GM18505 (cell line): ENCODE data around the gene DYNLL2.
"Not testable (repeated sequence)": the region's sequence is repeated elsewhere in the genome, so short reads cannot be mapped to it uniquely, and the experiment has no call there.

ENCODE experiments used
- ATAC-seq: cut with Tn5 transposase; IDR thresholded peaks from one replicate; pipeline ENCODE4 v1.9.1; 2021; ENCODE audit not compliant: unreplicated experiment
- POLR2A ChIP-seq: IDR thresholded peaks from 4 replicates; pipeline ENCODE4 v1.6.1; 2011; ENCODE audit warnings: borderline replicate concordance; ENCODE audit not compliant: insufficient read depth, insufficient read length; ENCODE audit errors: extremely low read depth

DYNLL2 gene

DNA sequence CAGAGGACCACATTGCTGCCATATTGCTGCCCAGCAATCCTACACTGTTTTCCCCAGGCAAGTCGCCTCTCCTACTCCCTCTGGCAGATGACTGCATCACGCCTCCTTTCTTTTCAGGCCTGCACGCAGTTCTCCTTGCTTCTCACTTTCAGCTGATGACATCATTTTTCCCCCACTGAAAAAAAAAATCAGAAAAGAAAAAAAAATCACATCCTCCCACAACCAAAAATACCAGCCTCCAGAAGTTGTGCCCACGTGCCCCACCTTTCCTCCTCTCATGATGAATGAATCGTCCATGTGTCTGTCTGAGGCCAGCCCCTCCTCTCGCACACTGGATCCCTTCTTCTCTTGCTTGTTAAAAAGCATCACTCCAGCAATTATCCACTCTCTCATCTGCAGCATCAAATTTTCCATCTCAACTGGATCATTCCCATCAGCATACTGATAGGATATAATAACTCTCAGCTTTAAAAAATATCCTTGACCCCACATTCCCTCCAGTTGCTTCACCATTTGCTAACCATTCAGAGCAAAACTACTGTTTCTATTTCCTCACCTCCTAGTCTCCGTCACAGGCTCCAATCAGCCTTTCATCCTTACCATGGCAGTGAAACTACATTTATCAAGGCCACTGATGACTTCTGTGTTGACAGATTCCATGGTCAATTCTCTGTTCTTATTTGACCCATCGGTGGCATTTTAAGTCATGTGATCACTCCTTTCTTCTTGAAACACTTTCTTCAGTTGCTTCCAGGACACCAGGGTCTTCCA lies 30.1 kb upstream of the DYNLL2 start:
- ATAC-seq = no peak

DNA sequence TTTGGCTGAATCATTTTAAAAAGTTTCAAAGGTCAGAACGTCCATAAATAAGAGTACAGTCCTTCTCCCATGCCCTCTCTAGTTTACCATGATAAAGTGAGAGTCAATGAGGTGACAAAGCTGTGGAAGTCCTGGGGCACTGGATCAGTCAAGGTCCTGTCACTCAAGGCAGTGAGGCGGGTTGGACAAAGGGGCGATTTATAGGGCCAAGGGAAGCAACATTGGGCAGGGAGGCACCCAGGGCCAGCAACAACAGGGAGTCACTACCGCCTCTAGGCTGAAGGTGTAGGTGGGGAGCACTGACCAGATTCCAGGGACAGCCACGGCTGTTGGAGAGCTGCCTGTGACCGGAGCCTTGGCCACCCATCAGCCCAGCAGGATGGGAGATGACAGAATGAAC lies 28.6 kb upstream of the DYNLL2 start:
- no peak for ATAC-seq

More for the DNA sequence above, 30.1 kb upstream of the DYNLL2 start:
- no peak for TF ChIP-seq POLR2A

DNA sequence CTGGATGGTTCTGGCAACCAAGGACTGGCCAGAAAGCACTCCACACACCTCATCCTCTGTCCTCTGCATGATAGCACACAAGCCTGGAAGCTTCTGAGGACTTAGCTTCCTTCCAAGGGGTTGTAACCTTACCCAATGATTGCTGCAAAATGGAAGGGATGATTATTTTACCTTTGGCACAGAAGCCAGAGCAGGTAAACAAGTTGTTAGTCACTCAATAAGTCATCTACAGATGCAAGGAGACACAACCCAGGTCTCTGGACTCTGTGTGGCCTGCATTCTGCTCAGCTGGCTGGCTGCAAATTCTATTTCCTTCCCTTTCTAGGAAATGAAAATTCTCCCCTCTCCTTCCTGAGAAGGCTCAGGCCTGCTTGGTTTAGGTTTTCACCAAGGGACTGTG lies 26.7 kb upstream of the DYNLL2 start:
- TF ChIP-seq POLR2A = no peak
- ATAC-seq = no peak

More for the DNA sequence above, 28.6 kb upstream of the DYNLL2 start:
- TF ChIP-seq POLR2A = no peak

DNA sequence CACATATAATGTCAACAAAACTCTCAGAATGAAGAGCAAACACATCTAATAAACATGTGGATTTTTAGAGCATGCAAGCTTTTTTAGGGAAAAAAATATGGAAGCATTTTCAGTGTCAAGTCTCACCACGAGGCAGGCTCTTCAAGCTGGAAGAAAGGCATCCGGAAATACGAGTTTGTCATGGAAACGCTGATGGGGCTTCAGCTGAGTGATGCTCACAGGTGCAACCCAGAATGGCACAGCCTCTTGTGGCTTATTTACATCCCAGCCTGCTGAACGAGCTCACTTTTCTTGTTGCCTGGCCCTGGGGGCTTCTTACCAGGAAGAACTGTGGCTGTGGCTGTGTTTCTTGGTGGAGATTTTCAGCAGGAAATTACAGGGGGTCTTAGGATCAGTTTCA lies 24.1 kb upstream of the DYNLL2 start:
- no peak for ATAC-seq
- no peak for TF ChIP-seq POLR2A

DNA sequence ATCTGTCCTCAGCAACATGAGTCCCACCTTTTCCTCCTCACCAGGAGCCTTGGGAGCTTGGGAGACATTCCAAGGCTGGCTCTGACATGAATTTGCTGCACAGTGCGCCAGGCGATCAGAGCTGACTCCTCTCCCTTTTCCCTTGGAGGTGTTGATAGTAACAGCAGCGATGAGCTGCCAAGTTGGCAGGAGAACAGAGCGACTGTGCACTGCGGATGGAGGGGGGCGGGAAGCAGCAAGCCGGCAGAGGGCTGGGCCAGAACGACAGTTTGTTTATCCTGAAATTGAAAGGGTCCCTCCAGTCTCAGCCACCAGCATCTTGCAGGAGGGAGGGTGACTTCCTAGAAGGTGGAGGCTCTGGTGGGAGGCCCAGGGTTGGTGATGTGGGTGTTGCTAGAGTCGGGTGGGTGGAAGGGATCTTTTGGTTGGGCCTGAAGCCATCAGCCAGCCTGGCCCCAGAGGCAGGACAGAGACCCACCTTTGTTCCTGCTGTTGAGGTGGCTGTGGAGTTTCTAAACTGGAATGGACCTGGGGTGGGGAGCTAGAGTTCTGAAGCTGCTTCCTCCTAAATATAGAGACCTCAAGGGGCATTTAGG lies 22.5 kb upstream of the DYNLL2 start:
- TF ChIP-seq POLR2A = no peak

DNA sequence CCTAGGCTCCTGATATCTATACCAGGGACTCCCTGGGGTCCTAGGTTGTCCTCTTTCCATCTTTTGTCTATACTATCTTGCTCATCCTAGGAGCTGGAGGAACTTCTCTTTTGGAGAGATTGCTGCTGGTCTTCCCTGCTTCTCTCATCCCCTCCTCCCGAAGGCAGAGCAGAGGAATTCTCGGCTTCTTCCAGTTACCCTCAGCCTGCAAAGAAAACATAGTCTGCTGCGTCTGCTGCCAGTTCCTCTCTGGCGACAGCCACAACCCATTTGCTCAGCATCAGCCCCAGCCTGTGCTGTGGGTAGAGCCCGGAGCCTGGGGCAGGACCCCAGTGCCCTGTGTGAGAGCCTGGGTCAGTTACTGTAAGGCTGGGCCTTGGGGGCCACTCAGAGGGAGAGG lies 21.5 kb upstream of the DYNLL2 start:
- no peak for ATAC-seq
- no peak for TF ChIP-seq POLR2A

More for the DNA sequence above, 22.5 kb upstream of the DYNLL2 start:
- no peak for ATAC-seq

DNA sequence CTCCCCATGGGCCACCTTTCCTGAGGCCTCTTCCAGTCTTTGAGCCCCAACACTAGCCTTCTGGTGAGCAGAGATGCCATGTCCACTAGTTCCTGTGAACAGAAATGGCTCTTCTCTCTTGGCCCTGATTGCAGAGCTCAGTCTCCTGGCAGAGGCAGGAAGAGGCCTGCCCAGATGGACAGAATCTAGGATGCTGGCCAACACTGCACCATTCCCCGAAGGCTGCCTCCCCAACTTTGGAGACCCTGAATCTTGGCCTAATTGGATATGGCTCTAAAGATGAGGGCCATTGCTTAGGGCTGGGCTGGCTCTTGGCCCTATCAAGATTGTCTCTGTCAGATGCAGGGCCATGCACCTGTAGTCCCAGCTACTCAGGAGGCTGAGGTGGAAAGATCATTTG lies 18.0 kb upstream of the DYNLL2 start:
- TF ChIP-seq POLR2A = no peak
- ATAC-seq = no peak

DNA sequence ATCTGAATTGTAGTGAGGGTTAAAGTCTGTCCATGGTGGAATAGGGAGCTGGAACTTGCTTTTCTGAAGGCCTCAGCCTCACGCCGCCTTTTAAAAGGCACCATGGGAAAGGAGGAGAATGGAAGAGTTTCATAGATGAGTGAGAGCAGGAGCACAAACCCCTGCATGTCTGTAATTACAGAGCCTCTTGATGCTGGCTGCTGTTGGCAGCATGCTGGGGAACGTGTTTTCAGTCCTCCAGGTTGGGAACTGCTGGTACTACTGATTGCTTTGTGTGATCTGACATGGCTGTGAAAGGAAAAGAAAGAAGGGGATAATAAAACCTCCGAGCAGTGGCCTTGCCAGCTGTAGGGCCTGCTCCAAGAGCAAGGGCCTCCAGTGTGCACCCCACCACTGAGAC lies 16.8 kb upstream of the DYNLL2 start:
- no peak for ATAC-seq
- no peak for TF ChIP-seq POLR2A

DNA sequence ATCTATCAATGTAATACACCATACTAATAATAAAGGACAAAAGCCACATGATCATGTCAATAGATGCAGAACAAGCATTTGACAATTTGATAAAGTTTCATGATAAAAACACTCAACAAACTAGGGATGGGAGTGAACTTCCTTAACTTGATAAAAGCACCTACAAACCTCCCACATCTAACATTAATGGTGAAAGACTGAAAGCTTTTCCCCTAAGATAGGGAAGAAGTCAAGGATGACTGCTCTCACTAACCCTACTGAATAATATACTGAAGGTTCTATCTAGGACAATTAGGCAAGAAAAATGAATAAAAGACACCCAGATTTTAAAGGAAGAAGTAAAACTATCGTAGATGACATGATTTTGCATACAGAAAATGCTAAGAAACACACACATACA lies 10.4 kb upstream of the DYNLL2 start:
- no peak for ATAC-seq
- TF ChIP-seq POLR2A = no peak

DNA sequence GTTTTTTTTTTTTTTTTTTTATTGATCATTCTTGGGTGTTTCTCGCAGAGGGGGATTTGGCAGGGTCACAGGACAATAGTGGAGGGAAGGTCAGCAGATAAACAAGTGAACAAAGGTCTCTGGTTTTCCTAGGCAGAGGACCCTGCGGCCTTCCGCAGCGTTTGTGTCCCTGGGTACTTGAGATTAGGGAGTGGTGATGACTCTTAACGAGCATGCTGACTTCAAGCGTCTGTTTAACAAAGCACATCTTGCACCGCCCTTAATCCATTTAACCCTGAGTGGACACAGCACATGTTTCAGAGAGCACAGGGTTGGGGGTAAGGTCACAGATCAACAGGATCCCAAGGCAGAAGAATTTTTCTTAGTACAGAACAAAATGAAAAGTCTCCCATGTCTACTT lies 10.0 kb upstream of the DYNLL2 start:
- not testable (repeated sequence) for ATAC-seq

DNA sequence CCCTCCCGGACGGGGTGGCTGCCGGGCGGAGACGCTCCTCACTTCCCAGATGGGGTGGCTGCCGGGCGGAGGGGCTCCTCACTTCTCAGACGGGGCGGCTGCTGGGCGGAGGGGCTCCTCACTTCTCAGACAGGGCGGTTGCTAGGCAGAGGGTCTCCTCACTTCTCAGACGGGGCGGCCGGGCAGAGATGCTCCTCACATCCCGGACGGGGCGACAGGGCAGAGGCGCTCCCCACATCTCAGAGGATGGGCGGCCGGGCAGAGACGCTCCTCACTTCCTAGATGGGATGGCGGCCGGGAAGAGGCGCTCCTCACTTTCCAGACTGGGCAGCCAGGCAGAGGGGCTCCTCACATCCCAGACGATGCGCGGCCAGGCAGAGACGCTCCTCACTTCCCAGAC lies 8.8 kb upstream of the DYNLL2 start:
- ATAC-seq = not testable (repeated sequence)

DNA sequence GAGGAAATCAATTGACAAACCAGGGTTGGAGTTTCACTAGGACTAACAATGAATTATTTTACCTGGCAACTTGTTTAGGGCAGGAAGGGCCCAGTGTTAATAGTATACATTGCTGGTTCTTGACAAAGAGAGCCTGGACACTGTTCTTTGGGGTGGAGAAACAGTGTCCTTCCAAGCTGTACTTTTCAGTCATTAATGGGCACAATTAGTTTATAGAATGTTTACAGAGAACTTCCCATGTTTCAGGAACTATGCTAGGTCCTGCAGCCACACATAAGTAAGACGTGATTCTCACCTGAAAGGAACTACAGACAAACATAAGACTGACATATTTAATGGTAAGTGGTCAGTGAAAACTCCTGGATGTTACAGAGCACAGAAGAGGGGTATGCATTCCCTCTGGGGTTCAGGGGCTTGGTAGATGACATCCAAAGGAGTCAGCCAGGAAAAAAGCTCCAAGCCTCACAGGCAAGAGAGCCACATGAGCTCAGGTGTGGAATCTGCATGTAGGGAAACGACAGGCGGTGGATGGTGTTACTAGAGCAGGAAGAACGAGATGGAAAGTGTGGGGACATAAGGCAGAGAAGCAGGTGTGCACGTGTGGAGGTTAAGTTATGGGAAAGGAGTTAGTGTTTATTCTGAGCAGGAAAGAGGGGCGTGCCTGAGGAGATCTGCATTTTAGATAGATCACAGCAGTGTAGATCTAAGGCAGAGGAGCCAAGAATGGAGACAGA lies 3.8 kb upstream of the DYNLL2 start:
- no peak for TF ChIP-seq POLR2A
- no peak for ATAC-seq

DNA sequence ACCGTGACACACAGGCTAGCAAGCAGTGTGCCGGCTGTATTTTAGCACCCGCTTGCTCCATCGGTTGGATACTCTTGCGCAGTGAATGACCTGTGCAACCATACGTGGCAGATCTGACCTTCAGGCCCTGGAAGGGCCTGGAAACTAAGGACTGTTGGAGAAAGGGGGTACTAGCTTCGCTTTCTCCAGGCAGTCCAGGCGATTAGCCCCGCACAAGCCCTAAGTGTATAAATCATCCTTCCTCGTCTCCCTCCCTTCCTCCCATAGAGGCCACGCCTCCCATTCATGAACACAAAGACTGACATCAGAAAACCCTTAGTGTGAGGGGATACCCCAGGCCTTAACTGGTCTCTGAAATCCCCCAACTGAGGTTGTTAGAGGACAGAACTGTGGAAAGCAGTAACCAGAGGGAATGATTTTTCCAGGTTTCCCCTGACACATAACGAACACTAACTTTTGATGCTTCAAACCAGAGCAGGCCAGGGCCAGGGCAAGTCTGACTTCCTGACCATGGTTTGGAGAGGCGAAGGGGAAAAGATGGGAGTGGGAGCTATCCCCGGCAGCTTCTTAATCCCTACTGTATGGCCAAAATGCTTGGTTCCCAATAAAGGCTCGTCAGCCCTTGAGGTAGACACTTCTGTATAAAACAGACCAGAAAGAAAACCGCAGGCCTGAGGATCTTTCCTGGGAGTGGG lies 1.4 kb upstream of the DYNLL2 start:
- TF ChIP-seq POLR2A = no peak
- ATAC-seq = no peak
